ENCODE data around the gene DNAH11.
"Not testable (repeated sequence)": the region's sequence is repeated elsewhere in the genome, so short reads cannot be mapped to it uniquely, and the experiment has no call there.

DNAH11 gene

DNA sequence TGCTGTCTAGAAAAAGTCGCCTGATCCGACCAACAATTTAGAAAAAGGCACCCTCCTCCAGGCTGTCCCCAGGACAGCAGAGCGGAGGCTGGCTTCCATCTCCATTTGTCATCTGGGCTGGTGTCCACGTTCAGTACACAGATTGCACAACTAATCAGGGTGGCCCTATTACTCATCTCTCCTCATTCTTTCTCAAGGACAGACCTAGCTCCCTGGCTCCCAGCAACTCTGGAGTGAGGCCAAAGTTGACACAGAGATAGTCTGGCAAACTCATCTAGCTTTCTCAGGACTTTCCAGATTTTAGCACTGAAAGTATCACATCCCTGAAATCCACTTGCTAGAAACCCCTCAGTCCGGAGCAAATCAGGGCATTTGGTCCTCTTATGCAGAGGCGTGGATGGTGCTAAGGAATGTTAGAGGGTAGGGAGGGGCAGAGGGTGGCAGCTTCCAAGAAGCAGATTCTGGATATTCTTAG is 75.1 kb downstream of the DNAH11 start:
- DNase-seq = no peak

DNA sequence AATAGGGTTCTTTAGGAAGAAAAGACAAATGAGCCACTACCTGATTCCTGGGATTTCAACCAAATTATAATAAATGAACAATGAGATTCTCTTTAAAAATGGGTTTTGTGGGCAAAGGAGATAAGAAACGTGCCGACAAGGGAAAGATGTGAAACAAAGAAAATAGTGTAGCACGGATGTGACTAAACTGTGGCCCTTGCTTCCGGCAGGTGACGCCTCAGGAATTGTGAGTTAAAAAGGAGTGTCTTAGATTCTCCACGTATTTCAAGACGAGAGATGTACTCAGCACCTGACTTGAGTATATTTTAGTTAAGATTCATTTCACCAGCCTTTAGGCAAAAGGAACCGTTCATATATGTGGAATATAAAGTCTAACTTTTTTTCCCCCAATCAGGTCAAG is 75.9 kb downstream of the DNAH11 start:
- no peak for DNase-seq

DNA sequence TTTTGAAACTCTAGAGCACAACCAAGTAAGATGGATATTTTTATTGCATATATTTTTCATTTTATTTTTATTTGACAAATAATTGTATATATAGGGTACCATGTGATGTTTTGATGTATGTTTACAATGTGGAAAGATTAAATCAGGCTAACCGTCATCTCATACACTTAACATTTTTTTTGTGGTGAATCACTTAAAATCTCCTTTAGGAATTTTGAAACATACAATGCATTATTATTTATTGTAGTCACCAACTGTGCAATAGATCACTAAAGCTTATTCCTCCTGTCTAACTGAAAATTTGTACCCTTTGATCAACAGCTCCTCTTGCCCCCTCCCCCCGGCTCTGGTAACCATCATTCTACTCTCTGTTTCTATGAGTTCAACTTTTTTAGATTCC is 77.2 kb downstream of the DNAH11 start:
- DNase-seq = no peak

DNA sequence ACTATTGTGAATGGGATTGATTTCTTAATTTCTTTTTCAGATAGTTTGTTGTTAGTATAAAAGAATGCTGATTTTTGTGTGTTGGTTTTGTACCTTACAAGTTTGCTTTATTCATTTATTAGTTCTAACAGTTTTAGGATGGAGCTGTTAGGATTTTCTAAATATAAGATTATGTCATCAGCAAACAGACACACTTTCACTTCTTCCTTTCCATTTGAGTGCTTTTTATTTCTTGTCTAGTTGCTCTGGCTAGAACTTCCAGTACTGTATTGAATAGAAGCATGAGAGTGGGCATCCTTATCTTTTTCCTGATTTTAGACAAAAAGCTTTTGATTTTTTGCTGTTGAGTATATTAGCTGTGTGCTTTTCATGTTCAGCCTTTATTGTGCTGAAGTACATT is 81.5 kb downstream of the DNAH11 start:
- no peak for DNase-seq

DNA sequence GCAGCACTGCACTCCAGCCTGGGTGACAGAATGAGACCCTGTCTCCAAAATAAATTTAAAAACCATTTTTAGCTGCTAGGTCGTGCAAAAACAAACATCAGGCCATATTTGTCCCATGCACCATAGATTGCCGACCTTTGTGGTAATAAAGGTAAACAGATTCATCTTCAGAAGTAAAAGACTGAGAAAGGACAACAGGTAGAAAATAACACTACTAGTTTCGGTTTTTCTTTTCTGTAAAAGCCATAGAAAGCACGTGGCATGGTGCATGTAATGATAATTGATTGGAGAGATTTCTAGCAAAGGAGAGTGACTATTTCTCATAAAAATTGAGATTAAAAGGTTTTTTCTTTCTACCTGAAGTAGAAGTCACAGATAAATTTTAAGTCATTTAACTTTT is 93.9 kb downstream of the DNAH11 start:
- DNase-seq = no peak

DNA sequence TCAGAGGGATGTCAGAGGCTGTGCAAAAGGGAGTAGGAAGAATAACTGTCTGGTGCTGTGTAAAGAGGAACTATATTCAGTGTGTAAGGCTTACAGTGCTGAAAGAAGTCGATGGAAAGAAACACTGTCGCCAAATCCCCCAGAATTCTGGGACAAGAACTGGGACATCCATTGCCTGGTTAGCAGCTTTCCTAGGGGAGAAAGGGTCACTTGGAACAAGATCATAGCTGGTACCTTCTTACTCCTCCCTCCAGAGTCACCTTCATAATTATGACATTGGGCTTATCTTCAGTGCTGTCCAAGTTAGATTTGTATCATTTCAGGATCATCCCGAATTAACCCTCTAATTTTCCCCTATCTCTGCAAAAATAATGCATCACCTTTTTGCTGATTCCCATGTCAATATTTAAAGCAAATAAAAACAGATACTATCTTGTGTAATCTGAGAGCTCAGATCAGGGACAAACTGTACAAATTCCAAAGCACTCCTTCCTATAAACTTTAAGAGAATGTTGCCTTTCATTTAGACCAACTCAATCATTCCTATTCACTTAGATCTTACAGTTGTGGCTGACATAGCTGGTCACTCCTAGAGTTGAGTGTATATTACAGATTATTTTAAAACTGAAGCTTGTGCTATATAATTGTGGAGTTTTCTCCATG is 96.5 kb downstream of the DNAH11 start:
- no peak for DNase-seq

DNA sequence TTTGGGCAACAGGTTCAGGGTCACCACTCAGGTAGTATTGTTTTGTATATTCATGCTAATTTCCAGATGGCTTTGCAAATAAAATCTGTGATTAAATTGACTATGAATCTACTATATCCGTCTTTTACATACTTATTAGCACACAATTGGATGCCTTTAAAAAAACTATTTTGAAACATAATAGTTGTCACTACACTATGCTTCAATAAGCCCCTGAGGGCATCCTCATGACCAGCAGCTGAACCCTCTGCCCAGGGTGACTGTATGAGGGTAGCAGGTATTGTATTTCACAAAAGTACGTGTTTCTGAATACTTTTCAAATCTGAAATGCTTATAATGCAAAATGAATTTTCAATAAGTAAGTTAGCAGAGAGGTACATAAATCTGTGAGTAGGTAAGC is 97.3 kb downstream of the DNAH11 start:
- DNase-seq = no peak

DNA sequence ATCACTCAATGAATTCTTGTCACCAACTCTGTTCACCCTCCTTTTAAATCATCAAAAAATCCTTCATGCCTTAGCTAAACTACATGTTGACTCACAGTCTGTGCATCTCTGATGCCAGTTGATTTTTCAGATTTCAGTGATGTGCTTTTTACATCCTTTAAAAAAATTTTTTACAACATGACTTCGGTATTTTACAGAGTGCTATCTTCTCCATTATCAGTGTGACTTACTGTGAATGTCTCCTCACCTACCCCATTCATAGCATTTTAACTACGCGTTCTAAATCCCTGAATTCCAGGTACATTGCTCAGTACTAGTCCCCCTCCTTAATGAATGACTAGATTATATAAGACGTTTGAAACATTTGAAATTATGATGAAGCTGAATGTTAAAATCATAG is 98.7 kb downstream of the DNAH11 start:
- no peak for DNase-seq

DNA sequence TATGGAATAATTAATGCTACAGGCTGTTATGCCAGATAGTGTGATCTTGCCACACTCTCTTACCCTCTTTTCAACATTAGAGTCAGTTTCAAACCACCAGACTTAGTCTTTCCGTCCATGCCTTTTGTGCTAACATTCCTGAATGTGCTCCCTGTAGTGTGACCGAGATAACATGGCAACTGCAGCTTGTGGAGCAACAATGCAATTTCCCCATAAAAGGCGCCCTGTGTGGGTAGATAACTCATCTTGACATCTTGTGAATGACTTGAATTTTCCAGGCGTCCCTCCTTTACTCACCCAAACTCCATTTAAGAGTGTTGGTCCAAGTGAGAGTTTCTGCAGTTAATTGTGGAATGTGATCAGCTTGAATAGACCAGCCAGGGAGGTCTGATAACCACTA is 99.6 kb downstream of the DNAH11 start:
- no peak for DNase-seq

DNA sequence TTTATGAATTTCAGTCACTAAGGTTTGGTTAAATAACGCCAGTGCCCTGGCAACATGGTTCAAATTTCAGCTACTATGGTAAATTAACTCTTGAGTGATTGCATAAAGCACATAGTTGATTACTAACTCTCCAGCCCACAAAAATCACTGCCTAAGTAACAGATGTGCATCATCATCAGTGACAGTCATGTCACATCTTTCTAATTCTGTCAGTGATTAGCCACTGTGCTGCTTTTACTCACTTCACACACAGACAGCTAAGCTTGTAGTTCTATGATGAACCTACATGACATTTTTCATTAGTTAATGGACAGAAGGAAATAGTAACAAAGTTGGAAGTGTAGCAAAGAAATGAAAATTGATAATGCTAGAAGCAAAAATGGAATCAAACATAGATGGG is 108.9 kb downstream of the DNAH11 start:
- DNase-seq = no peak

DNA sequence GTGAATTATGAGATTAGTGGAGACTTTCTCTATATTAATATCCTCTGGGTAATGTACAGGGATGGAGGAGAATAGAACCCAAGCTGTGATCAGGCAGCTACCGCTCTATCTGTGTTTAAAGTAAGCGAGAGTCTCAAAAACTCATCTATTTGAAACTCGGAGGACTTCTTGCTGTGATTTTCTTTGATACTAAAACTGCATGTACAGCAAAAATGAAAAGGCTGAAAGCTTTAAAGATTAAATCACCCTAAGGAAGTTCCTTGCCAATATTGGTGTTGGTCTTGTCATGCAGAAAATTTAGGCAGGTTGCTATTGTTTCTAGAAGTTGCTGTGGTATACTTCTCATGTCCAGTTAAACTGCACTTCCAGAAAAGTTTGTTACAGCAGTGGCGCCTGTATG is 110.8 kb downstream of the DNAH11 start:
- no peak for DNase-seq

DNA sequence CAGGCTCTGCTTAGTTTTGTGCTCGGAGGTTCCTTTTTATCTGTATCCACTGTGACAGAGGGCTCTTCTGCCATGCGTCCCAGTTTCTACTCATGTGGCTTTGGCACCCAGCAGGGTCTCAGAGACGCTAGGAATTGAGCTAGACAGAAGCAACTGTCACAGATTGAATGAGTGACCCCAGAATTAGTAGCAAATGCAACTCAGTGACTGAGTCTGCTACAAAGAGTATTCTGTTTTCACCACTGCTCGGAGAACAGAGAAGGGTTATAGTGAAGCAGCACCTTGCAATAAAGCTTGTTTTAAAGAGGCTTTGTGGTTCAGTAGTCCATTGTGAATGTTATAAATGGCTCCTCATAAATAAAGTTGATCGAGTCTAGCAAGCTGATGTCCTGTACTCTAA is 113.2 kb downstream of the DNAH11 start:
- no peak for DNase-seq

DNA sequence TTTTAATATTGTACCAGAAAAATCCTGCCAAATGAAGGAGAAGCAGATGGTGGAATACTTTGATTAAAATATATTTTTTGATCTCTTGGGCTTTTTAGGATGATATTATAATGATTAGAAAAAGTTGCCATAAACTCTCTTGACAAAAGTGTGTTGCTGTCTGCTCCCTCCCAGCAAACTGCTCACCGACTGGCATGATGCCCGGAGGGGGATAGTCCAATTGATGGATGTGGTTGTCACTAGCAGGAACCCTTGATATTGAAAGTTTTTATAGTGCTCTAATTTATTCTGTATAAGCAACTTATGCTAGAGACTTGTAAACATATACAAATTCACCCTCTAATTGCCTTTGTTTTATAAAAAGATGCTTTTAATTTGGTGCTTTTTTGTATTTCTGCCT is 114.0 kb downstream of the DNAH11 start:
- no peak for DNase-seq

DNA sequence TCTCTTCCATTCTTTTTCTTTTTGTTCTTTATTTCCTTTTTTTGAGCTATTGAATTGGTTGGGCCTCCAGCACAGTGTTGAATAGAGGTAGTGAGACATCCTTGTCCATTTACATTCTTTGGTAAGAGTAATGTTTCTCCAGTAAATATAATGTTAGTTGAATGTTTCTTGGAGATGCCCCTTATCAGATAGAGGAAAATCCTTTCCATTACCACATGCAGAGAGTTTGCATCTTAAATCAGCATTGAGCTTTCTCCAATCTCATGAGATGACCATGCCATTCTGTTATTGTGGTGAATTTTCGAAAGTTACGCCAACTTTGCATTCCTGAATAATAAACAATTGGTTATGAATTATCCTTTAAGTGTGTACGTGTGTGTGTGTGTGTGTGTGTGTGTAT is 127.7 kb downstream of the DNAH11 start:
- DNase-seq = no peak

DNA sequence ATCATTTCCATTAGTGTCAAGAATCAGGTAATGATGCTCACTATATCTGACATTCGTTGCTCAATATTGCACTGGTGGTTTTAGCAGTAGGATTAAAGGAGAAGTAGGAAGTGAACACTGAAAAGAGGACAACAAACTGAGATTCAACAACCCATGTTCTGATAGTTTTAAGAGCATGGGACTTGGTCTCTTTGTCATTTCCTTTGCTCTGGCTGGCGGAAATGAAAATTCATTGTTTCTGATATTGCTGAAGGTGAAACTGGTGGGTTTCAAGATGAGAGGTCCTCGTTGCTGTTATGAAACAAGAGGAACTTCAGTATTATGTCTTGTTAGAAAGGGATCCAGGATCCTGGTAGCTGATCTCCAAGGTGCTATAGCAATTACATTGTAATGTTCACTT is 129.0 kb downstream of the DNAH11 start:
- no peak for DNase-seq

DNA sequence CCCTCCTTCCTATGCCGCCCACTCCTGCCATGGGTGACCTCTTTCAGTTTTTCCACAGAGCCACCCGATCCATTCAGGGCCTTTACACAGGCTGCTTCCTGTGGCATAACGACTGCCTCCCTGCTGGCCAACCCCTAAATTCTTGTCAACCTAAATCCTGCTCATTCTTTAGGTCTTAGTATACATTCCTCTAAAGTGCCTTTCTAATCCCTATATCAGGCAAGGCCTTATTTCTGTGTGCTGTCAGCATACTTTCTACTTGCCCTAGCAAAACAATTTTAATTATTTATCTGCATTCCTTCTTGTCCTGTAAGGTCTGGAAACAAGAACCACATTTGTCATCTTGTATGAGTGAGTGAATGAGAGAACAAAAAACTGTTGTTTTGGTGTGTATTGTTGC is 132.4 kb downstream of the DNAH11 start:
- DNase-seq = no peak

DNA sequence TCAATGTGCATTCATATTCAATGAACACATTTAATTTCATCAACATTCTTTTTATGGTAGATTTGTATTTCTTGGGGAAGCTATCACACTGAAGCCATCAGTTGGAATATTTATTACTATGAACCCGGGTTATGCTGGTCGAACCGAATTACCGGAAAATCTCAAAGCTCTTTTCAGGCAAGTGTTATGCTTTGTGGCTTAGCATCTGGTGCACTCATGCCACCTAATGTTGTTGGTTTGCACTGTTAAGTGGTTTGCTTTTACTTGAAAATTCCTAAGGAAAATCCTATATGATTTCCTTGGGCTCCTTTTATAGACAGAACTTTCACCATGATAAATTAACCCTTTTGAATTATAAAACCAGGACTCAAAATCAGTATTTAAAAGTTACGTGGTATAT is 147.9 kb downstream of the DNAH11 start:
- no peak for DNase-seq

DNA sequence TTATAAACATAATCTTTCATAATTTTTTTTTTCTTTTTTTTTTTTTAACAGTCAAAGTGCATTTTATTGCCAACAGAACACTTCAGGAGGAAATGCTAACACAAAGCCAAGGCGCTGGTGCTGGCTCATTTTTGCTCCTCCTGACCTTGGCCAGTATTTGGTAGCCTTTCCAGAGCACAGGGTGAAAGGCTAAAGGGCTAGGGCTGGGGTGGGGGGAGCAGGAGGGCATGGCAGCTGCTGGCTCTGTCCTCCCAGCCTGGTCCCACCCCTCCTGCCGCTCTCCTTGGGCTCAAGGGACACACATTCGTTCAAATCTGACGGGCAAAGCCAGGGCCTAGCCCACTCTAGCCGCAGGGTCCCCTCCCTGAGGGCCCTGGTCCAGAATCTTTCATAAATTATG is 148.3 kb downstream of the DNAH11 start:
- DNase-seq = not testable (repeated sequence)

DNA sequence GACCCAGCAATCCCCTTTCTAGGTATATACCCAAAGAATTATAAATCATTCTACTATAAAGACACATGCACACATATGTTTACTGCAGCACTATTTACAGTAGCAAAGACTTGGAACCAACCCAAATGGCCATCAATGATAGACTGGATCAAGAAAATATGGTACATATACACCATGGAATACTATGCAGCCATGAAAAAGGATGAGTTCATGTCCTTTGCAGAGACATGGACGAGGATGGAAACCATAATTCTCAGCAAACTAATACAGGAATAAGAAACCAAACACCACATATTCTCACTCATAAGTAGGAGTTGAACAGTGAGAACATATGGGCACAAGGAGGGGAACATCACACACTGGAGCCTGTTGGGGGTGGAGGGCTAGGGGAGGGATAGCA is 157.7 kb downstream of the DNAH11 start:
- not testable (repeated sequence) for DNase-seq

DNA sequence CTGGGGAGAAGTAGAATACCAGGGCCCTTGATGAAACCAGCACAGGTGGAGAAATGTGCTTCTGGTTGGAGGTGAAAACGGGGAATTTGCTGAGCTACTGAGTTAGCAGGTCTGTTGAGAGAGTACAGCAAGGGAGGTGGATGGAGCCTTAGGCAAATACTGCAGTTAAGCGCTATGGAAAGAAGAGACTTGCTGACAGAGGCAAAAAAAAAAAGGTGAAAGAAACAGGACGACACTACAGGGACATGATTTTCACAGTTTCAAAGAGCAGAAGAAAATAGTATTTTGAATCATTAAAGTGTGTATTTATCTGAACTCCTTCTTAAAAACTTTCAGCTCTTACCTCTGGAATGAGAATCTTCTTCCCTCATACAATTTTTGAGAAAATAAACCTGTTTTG is 159.5 kb downstream of the DNAH11 start:
- no peak for DNase-seq

DNA sequence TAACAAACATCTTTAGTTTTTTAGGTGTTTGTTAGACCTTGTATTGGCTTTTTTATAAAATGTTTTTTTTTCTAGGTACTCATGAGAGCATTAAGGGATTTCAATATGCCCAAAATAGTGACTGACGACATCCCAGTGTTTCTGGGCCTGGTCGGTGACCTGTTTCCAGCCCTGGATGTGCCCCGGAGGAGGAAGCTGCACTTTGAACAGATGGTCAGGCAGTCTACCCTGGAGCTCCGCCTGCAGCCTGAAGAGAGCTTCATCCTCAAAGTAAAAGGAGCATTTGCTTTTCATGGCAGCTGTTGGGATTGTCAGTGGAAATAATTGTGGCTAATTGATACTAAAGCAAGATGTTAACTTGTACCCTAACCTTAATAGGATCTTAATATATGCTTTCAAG is 161.5 kb downstream of the DNAH11 start:
- DNase-seq = no peak

DNA sequence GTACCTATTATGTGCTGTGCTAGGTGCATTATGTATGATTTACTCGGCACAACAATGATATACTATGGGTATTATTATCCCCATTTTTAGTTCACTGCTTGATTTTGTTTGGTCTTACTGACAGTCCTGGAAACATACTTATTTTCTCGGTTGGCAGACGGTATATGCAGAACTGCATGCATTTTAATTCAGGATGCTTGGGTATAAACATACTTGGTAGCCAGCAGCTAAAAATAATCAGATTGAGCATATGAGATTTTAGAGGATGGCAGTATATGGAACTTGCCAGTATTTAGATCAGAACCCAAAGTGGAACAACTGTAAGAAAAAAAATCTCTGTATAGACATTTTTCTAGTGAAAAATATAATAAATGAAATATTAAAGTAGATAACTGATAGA is 163.3 kb downstream of the DNAH11 start:
- DNase-seq = no peak

DNA sequence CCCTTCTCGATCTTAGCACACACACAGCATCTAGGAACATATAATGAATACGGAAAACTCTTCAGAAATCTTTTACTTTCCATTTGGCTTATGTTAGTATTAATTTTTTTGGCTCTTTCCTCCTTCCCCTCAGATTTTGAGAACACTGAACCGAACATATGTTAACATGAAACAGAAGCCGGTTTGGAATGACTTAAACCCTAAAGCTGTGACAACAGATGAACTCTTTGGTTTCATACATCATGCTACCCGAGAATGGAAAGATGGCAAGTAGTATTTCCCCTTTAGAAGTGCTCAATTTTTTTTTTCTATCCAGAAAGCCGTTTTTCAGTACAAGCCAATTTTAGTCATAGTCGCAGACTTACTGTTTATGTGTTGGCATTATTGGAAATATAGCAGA is 164.7 kb downstream of the DNAH11 start:
- DNase-seq = no peak

DNA sequence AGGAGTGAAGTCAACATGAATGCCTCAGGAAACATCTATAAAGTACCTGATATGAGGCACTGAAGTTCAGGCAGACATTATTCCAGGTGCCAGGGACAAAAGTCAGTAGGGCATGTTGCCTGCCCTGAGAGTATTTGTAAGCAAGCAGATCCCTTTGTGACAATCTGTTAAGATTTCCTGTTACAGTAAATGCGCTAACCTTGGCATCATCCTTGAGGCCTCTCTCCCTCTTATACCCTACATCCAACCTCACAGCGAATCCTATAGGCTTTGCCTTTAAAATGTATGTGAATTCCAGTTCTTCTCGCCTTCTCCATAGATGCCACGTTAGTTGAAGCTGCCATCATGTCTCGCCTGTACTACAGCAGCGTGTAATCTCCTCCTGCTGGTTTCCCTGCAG is 165.3 kb downstream of the DNAH11 start:
- DNase-seq = no peak

DNA sequence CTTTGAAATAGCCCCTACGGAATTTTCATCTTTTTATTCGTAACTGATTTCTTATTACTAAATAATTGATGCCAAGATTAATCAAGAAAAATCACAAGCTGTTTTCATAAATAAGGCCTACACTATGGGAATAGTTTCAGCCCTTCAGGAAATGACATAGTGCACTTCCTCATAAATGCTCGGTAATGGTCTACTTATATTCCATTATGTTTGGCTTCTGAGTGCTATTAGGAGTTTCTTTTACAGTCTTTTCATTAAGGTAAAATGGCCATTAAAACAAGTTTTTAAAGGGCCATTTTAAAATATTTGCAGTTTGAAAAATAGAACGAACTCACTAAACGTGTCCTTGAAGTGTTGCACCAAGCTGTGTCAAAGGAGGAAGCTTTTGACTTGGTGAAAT is 174.5 kb downstream of the DNAH11 start:
- no peak for DNase-seq

DNA sequence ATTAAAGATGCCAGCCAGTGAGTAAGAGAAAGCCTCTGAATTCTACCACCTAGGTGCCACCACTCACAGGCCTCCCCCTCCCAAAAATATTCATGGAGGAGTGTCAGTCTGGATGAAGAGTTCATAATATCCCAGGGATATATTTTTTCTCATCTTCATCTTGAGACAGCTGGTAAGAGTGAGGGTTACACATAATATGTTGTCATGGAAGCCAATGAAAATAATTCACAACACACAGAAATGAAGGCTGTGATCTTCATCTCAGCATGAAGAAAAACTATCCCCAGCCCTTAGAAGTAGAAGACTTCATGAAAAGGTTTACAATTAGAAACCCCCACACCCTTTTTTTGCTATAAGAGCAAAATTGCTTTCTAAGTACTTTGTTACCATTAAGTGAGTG is 175.6 kb downstream of the DNAH11 start:
- no peak for DNase-seq
